EH (cell line): ENCODE results near the gene COL18A1.

Experiments used
- DNase-seq: peaks from one replicate; pipeline ENCODE4 v3.0.0-alpha.2; 2015; ENCODE audit warnings: low read depth

COL18A1 gene

DNA sequence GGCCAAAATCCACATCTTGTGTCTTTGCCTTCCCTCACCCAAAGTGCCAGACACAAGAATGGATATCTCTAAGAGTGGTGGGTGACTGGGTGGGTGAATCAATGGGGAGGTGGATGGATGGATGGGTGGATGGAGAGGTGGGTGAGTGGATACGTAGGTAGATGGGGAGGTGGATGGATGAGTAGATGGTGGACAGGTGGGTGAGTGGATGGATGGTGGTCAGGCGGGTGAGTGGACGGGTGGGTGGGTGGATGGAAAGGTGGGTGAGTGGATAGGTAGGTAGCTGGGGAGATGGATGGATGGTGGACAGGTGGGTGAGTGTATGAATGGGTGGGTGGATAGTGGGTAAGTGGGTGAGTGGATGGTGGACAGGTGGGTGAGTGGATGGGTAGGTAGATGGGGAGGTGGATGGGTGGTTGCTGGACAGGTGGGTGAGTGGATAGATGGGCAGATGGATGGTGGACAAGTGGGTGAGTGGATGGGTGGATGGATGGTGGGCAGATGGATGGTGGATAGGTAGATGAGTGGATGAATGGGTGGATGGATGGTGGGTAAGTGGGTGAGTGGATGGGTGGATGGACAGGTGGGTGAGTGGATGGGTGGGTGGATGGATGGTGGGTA is 103.0 kb downstream of the COL18A1 start:
- no peak for DNase-seq

GRCh38 chr21:45508607-45509565 is 103.9 kb downstream of the COL18A1 start:
- DNase-seq, result no peak

DNA sequence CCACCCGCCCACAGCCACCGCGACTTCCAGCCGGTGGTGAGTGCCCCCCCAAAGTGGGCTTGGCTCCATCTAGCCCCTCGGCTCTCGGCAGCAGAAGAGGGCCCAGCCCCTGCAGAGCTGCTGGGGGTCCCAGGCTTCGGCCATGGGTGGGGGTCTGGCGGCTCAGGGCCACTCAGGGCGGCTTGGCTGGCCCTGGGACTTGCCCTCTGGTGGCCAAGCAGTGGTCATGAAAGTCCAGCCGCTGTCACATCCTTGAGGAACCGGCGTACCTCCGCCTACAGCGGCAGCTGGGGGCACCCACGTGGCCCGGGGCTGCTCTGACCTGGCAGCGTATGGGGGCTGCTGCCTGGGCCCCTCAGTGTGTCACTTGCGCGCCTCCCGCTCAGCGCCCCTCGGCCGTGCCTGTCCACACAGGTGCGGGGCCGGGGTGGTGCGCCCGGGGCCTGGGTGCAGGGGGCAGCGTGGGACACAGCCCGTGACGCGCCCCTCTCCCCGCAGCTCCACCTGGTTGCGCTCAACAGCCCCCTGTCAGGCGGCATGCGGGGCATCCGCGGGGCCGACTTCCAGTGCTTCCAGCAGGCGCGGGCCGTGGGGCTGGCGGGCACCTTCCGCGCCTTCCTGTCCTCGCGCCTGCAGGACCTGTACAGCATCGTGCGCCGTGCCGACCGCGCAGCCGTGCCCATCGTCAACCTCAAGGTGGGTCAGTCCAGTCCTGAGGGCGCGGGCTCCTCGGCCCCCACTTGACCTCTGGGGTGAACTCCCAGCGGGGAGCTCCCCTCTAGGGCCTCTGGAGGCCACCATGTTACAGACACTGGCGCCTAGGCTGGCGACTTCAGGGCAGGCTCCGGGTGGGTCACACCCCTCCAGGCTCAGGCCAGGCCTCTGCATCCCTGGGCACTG is 104.9 kb downstream of the COL18A1 start:
- DNase-seq, result no peak

DNA sequence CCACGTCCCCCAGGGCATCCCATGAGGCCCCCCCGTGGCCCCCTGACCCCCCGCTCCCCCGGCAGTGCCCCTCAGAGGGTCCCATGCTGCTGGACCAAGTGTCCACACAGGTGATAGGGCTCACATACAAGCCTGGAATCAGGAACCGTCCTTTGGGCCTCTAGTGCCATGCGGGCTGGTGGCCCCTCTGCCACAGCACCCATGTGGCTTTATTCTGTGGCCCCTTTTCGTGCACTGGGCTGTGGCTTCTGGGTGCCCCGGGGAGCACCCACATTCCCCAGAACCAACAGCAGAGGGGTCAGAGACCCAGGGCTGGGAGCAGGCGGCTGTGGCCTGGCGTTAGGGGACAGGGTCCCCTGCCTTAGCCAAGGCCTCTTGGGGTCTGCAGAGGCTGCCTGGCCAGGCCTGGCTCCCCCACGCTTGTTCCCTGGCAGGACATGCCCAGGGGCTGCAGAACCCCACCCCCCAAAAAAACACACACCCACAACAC is 105.5 kb downstream of the COL18A1 start:
- no peak for DNase-seq

GRCh38 chr21:45511007-45511406 is 106.0 kb downstream of the COL18A1 start:
- no peak for DNase-seq

GRCh38 chr21:45511661-45512431 is 106.9 kb downstream of the COL18A1 start:
- no peak for DNase-seq

DNA sequence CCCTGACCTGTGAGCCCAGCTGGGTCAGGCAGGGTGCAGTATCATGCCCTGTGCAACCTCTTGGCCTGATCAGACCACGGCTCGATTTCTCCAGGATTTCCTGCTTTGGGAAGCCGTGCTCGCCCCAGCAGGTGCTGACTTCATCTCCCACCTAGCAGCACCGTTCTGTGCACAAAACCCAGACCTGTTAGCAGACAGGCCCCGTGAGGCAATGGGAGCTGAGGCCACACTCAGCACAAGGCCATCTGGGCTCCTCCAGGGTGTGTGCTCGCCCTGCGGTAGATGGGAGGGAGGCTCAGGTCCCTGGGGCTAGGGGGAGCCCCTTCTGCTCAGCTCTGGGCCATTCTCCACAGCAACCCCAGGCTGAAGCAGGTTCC is 107.6 kb downstream of the COL18A1 start:
- DNase-seq, result no peak

DNA sequence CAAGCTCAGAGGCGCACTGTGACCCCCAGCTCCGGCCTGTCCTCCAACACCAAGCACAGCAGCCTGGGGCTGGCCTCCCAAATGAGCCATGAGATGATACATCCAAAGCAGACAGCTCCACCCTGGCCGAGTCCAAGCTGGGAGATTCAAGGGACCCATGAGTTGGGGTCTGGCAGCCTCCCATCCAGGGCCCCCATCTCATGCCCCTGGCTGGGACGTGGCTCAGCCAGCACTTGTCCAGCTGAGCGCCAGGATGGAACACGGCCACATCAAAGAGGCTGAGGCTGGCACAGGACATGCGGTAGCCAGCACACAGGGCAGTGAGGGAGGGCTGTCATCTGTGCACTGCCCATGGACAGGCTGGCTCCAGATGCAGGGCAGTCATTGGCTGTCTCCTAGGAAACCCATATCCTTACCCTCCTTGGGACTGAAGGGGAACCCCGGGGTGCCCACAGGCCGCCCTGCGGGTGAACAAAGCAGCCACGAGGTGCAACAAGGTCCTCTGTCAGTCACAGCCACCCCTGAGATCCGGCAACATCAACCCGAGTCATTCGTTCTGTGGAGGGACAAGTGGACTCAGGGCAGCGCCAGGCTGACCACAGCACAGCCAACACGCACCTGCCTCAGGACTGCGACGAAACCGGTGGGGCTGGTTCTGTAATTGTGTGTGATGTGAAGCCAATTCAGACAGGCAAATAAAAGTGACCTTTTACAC is 108.2 kb downstream of the COL18A1 start:
- DNase-seq, result no peak

DNA sequence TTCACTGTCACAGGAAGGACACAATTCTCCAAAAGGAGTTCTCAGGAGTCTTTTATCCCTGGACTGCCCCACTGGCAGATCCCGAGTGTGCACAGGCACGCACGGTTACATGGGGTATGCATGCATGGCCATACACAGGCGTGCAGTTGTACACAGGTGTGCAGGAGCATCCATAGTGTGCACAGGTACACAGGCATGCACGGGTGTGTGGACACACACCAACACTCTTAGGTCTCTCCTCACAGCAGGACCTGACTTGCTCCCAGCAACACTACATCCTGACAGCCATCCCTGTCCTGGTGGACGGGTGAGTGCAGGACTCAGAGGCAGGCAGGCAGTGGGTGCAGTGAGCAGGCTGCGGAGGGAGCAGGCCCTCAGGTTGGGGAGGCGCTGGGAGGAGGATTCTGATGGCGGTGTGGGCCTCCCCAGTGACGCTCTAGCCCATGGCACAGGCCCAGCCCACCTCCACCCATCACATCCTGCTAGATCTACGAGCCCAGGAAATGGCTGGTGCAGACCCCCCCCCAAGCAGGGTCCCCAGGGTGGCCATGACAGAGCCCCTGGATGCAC is 108.9 kb downstream of the COL18A1 start:
- no peak for DNase-seq

DNA sequence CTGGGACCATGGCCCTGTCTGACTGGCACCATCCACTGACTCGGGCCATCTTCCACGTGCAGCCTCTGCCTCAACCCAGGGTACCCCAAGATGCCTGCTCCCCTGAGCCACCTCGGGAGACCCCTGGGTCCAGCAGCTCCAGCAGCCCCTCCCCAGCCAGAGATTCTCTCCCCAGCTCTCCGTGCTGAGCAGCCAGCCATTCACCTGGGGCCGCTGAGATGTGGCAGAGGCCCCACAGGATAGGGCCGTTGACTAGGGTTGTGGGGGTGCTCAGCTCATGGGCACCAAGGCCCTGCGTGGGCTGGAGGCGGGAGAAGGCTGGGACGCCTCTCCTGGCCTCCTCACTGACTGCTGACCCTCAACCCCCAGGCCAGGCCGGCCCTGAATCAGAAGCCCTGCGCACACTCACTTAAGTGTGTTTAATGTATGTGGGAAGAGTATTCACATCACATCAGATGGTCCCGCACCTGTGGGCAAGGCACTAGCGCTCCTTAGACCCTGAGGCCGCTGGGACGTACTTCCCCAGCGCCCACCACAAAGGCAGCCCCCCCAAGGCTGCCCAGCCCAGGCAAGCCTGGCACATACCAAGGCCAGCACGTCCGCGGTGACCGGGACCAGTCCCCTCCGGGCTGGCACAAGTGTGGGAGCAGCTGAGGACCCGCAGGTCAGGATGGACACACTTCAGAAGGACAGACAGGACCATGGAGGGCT is 109.5 kb downstream of the COL18A1 start:
- no peak for DNase-seq

DNA sequence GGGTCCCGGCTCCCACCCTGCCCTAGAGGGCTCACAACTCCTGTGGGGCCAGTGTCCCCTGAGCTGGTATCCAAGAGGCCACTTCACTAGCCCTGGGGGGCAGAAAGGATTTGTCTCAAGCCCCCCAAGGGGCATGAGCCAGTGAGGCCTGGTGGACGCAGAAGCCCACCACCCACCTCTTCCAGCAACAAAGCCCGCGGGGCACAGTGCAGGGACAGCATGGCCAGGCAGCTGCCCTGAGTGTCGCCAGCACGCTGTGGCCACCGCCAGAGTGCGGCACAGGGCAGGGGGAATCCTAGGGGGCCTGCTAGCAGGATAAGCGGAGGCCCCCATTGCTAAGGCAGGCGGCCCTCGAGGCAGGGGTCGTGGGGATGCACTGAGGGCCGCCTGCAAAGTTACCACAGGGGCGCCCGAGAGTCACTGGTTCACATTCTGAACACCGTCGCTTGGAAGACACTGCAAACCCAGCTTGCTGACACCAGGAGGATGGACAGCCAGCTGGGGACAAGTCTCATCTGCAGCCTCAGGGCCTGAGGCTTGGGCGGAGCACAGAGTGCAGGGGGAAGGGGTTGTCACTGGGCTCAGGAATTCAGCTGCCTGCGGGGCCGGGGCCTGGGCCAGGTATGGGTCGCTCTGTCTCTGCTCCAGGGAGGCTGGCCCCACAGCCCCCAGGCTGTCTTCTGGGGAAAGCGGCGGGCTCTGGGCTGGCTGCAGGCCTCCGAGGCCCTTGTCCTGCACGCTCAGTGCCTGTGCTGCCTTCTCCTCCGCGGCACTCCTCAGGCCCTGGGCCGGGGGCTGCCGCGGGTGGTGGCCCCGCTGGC is 110.5 kb downstream of the COL18A1 start:
- no peak for DNase-seq

DNA sequence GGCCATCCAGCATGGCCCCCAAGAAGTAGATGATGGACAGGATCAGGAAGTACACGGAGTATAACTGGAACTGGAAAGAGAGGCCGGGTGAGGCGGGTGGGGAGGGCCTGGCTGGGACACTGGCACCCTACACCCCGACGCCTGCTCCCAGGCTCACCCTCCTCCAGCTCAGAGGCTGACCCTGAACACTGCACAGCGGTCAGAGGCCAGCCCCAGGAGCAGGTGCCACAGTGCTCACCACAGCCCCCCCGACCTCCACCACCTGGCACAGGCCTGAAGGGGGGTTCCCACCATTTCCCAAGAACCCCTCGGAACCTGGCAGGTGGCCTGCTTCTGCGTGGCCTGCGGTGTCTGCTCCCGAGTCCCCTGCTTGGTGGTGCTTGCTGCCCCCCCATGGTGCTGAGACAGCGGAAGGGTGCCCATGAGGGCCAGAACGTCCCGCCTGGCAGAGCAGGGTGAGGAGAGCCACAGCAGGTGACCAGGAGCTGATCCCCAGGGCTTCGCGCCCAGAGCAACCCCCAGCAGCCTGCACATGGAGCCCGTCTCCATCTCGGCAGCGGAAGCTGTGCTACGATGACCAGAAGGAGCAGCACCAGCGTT is 111.2 kb downstream of the COL18A1 start:
- no peak for DNase-seq

DNA sequence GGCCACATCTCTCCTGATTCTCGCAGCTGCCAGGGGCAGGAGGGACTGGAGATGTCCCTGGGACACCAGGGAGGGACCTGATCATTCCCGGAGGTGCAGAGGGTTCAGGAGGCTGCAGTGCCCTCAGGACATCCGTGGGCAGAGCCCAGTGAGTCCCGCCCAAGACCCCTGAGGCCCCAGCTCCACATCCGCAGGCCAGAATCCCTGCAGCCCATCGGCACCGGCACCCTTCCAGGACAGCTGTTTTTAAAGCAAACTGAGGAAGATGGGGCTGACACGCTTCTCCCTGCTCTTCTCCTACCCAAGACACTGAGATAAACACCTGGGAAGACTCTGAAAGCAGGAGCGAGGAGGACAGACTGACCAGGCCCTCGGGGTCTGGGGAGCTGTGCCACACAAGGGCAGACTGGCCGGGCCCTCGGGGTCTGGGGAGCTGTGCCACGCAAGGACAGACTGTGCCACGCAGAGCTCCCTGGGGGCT is 111.7 kb downstream of the COL18A1 start:
- no peak for DNase-seq

DNA sequence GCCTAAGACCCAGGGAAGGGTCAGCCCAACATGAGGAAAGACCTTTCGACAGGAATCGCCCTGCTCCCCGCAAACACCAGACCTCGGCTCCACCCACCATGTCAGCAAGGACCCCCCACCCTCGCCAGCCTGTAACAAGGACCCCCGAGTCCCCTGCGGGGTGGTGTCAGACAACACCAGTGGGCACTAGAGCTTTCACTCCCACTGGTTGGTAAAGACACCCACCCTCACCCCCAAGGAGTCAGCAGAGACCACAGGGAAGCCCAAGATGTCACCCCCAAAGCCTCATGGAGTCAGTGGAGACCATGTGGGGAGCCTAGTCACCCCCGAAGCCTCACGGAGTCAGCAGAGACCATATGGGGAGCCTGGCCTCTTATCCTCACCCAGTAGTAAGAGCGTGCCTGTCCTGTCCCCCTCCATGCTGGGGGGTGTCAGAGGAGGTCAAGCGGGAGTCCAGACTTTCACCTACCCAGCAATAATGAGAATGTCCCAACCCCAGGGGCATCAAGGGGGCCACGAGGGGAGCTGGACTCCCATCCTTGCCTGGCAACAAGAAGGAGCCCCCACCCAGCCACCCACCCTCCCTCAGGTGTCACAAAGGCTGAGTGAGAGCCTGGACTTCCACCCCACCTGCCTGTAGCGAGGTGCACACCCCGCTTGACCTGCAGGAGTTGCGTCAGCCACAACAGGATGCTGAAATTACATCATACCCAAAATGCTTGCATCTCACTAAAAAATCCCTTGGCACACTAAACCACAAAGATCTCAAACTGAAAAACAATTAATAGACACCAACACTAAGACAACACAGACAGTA is 112.5 kb downstream of the COL18A1 start:
- no peak for DNase-seq

DNA sequence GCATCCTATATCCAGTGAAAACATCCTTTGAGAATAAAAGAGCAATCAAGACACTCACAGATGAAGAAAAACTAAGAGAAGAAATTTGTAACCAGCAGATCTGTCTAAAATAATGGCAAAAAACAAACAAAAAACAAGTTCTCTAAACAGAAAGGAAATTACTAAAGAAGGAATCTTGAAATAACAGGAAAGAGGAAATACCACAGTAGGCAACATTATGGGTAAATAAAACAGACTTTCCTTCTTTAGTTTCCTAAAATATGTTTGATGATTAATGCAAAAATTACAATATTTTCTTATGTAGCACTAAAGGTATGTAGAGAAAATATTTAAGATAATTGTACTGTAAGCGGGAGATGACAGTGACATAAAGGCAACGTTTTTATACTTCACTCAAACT is 113.8 kb downstream of the COL18A1 start:
- no peak for DNase-seq

GRCh38 chr21:45519182-45519581 is 114.2 kb downstream of the COL18A1 start:
- DNase-seq, result no peak

GRCh38 chr21:45521241-45521640 is 116.3 kb downstream of the COL18A1 start:
- DNase-seq, result no peak

GRCh38 chr21:45522381-45522780 is 117.4 kb downstream of the COL18A1 start:
- DNase-seq, result no peak
